LNCaP clone FGC (cell line): ENCODE results near the gene TBC1D16.

Experiments
- DNase-seq: peaks from one replicate; pipeline ENCODE4 v3.0.0-alpha.2; 2011; ENCODE audit warnings: low read depth
- H3K4me3 ChIP-seq: 2 replicates; pipeline ENCODE4 v1.5.1; 2011; ENCODE audit warnings: mild to moderate bottlenecking, low read depth, low read length, control low read depth
- CTCF ChIP-seq: IDR thresholded peaks from 2 replicates; pipeline ENCODE4 v1.5.1; 2012; ENCODE audit warnings: mild to moderate bottlenecking; ENCODE audit not compliant: control insufficient read depth, insufficient read depth; ENCODE audit errors: extremely low read depth

Gene TBC1D16

GRCh38 chr17:79892457-79893241, 143.0 kb downstream of the TBC1D16 start:
- peak; percentile 44 for DNase-seq
- no peak overlapping the region for H3K4me3 ChIP-seq
- TF ChIP-seq CTCF = no peak

GRCh38 chr17:79891113-79891730, 144.4 kb downstream of the TBC1D16 start:
- TF ChIP-seq CTCF = no peak
- no peak overlapping the region for H3K4me3 ChIP-seq
- no peak for DNase-seq

GRCh38 chr17:79890706-79891105, 145.0 kb downstream of the TBC1D16 start:
- TF ChIP-seq CTCF = no peak
- no peak overlapping the region for H3K4me3 ChIP-seq
- no peak for DNase-seq

GRCh38 chr17:79888811-79889634, 146.6 kb downstream of the TBC1D16 start:
- TF ChIP-seq CTCF = no peak
- DNase-seq = no peak
- H3K4me3 ChIP-seq = no peak overlapping the region

GRCh38 chr17:79888009-79888540, 147.6 kb downstream of the TBC1D16 start:
- DNase-seq = no peak
- H3K4me3 ChIP-seq = no peak overlapping the region
- no peak for TF ChIP-seq CTCF

GRCh38 chr17:79887451-79887991, 148.2 kb downstream of the TBC1D16 start:
- DNase-seq = no peak
- TF ChIP-seq CTCF = no peak
- H3K4me3 ChIP-seq = no peak overlapping the region
